Body of pancreas (tissue), 4 donors: ENCODE data around the gene NEGR1. TPM values are rescaled to one million over a fixed set of nuclear protein-coding genes. Genes with fewer than 3 reads are reported as not detected.

ENCODE experiments used
- ATAC-seq: fragments of 150-250 bp; one replicate; pipeline ENCODE4 v1.9.1; 2016
- DNase-seq, 4 donors: peaks; one replicate each; pipeline ENCODE4 v3.0.0-alpha.2; 2019
- H3K27ac ChIP-seq, 4 donors: fragments of 200-600 bp; sonication (generic); 1 replicate in 3 of 4; 2 replicates in 1 of 4; pipeline versions ENCODE4 v1.5.1 to v1.6.1; 2016 to 2019; ENCODE audit warnings: mild to moderate bottlenecking in 1 of 4, mixed read lengths in 1 of 4, moderate library complexity in 1 of 4
- H3K27me3 ChIP-seq, 2 donors: fragments of 200-600 bp; sonication (generic); one replicate each; pipeline ENCODE4 v1.6.0; 2016; ENCODE audit warnings: mild to moderate bottlenecking in 1 of 2
- H3K36me3 ChIP-seq, 2 donors: fragments of 200-600 bp; sonication (generic); replicated peaks in 1 of 2; 2 replicates each; pipeline ENCODE4 v1.5.1; 2016; ENCODE audit warnings: low read depth in 2 of 2; ENCODE audit not compliant: insufficient read depth in 1 of 2
- H3K4me1 ChIP-seq: fragments of 200-600 bp; sonication (generic); one replicate; pipeline ENCODE4 v1.6.0; 2016
- H3K4me3 ChIP-seq, 2 donors: fragments of 200-600 bp; sonication (generic); 1 replicate in 1 of 2; 2 replicates in 1 of 2; pipeline ENCODE4 v1.5.1; 2016 to 2019
- H3K9me3 ChIP-seq, 3 donors: fragments of 200-600 bp; sonication (generic); 1 replicate in 2 of 3; 2 replicates in 1 of 3; pipeline ENCODE4 v1.5.1; 2016
- CTCF ChIP-seq, 7 experiments: fragments of 450-650 bp in 4 of 7; fragments of 200-600 bp in 3 of 7; sonication (generic) in 3 of 7; IDR thresholded peaks; one replicate each; pipeline ENCODE4 v1.5.1; 2016 to 2019; ENCODE audit warnings: antibody characterized with exemption in 7 of 7
- POLR2A ChIP-seq, 3 donors: fragments of 450-650 bp; IDR thresholded peaks; one replicate each; pipeline ENCODE4 v1.6.1; 2016; ENCODE audit warnings: antibody characterized with exemption in 3 of 3, mild to moderate bottlenecking in 2 of 3
- WGBS, 2 donors: methylation state at CpG; one replicate each; pipeline ENCODE4 v1.1.5; 2017; 5-methylcytosine and 5-hydroxymethylcytosine counted together
- intact Hi-C: fragments of 100-400 bp; cut with DNase I; formaldehyde crosslinking; loops from one replicate; pipeline ENCODE4 v1.15.1; 2023
- total RNA-seq, 2 donors: library from RNA; depleted of rRNA; stranded (reverse); fragments of >200 nt; gene quantifications; one replicate each; pipeline ENCODE4 v1.1.0, GENCODE V29; 2016

NEGR1 gene
- total RNA-seq, 2 donors from 2014 or later = 6.3 to 9.6 TPM

GRCh38 chr1:71577451-71578131 is 704.7 kb downstream of the NEGR1 start:
- DNase-seq (no peak), ATAC-seq (no peak)
- Histone ChIP-seq H3K27me3 (no peaks in the 10 kb centered on the region), H3K9me3 (no peaks in the 10 kb centered on the region), H3K27ac (no peak overlapping the region), H3K4me3 (no peak overlapping the region), H3K4me1 (no peaks in the 10 kb centered on the region), H3K36me3 (no peaks in the 10 kb centered on the region)
- intact Hi-C loops = no loop called here
- no peak for TF ChIP-seq POLR2A (IDR thresholded peaks at IDR 0.05)
- WGBS, 2 donors = 60 to 63% methylated on average over 3 of the region's 3 CpGs

- no peaks in the 10 kb centered on the region for H3K27me3 ChIP-seq
- TF ChIP-seq CTCF (IDR thresholded peaks at IDR 0.05) (no peak), POLR2A (IDR thresholded peaks at IDR 0.05) (no peak)
- DNase-seq (no peak), ATAC-seq (no peak)
- intact Hi-C loops = no loop called here
- no peak overlapping the region for H3K27ac ChIP-seq
- no peak overlapping the region for H3K4me3 ChIP-seq
- no peaks in the 10 kb centered on the region for H3K36me3 ChIP-seq
- H3K9me3 ChIP-seq = no peaks in the 10 kb centered on the region
- H3K4me1 ChIP-seq = no peaks in the 10 kb centered on the region
- 48 to 52% methylated on average over 3 of the region's 3 CpGs for WGBS, 2 donors
Measured at GRCh38 chr1:71572038-71572437, 710.3 kb downstream of the NEGR1 start.

GRCh38 chr1:71566413-71566812 is 715.9 kb downstream of the NEGR1 start:
- Histone ChIP-seq H3K36me3 (no peaks in the 10 kb centered on the region), H3K4me3 (no peak overlapping the region), H3K27me3 (no peaks in the 10 kb centered on the region), H3K9me3 (no peaks in the 10 kb centered on the region), H3K27ac (no peak overlapping the region), H3K4me1 (no peaks in the 10 kb centered on the region)
- TF ChIP-seq POLR2A (IDR thresholded peaks at IDR 0.05) (no peak), CTCF (IDR thresholded peaks at IDR 0.05) (no peak)
- ATAC-seq (no peak), DNase-seq (no peak)
- intact Hi-C loops = no loop called here
- 64 to 70% methylated on average over 1 of the region's 1 CpG for WGBS, 2 donors

- Histone ChIP-seq H3K4me1 (no peaks in the 10 kb centered on the region), H3K27me3 (no peaks in the 10 kb centered on the region), H3K9me3 (no peaks in the 10 kb centered on the region), H3K27ac (no peak overlapping the region), H3K36me3 (no peaks in the 10 kb centered on the region), H3K4me3 (no peak overlapping the region)
- TF ChIP-seq POLR2A (IDR thresholded peaks at IDR 0.05) (no peak), CTCF (IDR thresholded peaks at IDR 0.05) (no peak)
- WGBS, 2 donors = 37 to 42% methylated on average over 3 of the region's 3 CpGs
- intact Hi-C loops = no loop called here
- no peak for DNase-seq
- no peak for ATAC-seq
Measured at GRCh38 chr1:71565831-71566230, 716.5 kb downstream of the NEGR1 start.

GRCh38 chr1:71565262-71565661 is 717.1 kb downstream of the NEGR1 start:
- DNase-seq (no peak), ATAC-seq (no peak)
- no peak overlapping the region for H3K27ac ChIP-seq
- intact Hi-C loops = no loop called here
- TF ChIP-seq POLR2A (IDR thresholded peaks at IDR 0.05) (no peak), CTCF (IDR thresholded peaks at IDR 0.05) (no peak)
- H3K27me3 ChIP-seq = no peaks in the 10 kb centered on the region
- no peaks in the 10 kb centered on the region for H3K4me1 ChIP-seq
- no peaks in the 10 kb centered on the region for H3K9me3 ChIP-seq
- no peak overlapping the region for H3K4me3 ChIP-seq
- no peaks in the 10 kb centered on the region for H3K36me3 ChIP-seq
